Endothelial cell of hepatic sinusoid (primary cell): ENCODE results near the gene GRAPL.
"Not testable (repeated sequence)": the region's sequence is repeated elsewhere in the genome, so short reads cannot be mapped to it uniquely, and the experiment has no call there.

ENCODE experiments used
- in situ Hi-C: cut with HindIII; loops from 2 replicates; pipeline ENCODE4 v1.10.0; 2017; ENCODE audit warnings: low sequenced_read_pairs

GRAPL gene

GRCh38 chr17:19127148-19127980, at the start of gene GRAPL:
GRAPL (plus strand) TSS chr17:19127589; CDS start chr17:19127620, 31 bp downstream.
- in situ Hi-C loops: not testable (repeated sequence)

GRCh38 chr17:19088804-19089685, 38.3 kb upstream of the GRAPL start:
- in situ Hi-C loops: not testable (repeated sequence)

GRCh38 chr17:19090058-19090772, 37.2 kb upstream of the GRAPL start:
- in situ Hi-C loops: not testable (repeated sequence)

- in situ Hi-C loops: not testable (repeated sequence)
Measured at GRCh38 chr17:19092737-19093683, 34.4 kb upstream of the GRAPL start.

GRCh38 chr17:19093684-19094438, 33.5 kb upstream of the GRAPL start:
- in situ Hi-C loops: not testable (repeated sequence)

GRCh38 chr17:19108517-19108916, 18.9 kb upstream of the GRAPL start:
- in situ Hi-C loops: not testable (repeated sequence)

- in situ Hi-C loops: not testable (repeated sequence)
Measured at GRCh38 chr17:19110189-19111097, 16.9 kb upstream of the GRAPL start.

- in situ Hi-C loops: not testable (repeated sequence)
Measured at GRCh38 chr17:19111111-19111711, 16.2 kb upstream of the GRAPL start.

- in situ Hi-C loops: not testable (repeated sequence)
Measured at GRCh38 chr17:19111801-19112458, 15.5 kb upstream of the GRAPL start.

GRCh38 chr17:19112459-19112826, 14.9 kb upstream of the GRAPL start:
- in situ Hi-C loops: not testable (repeated sequence)

- in situ Hi-C loops: not testable (repeated sequence)
Measured at GRCh38 chr17:19118695-19119094, 8.7 kb upstream of the GRAPL start.

- in situ Hi-C loops: not testable (repeated sequence)
Measured at GRCh38 chr17:19125289-19125688, 2.1 kb upstream of the GRAPL start.

- in situ Hi-C loops: not testable (repeated sequence)
Measured at GRCh38 chr17:19129500-19129899, 2.1 kb downstream of the GRAPL start.

- in situ Hi-C loops: not testable (repeated sequence)
Measured at GRCh38 chr17:19131108-19131507, 3.7 kb downstream of the GRAPL start.

GRCh38 chr17:19131772-19132171, 4.4 kb downstream of the GRAPL start:
- in situ Hi-C loops: not testable (repeated sequence)

GRCh38 chr17:19133793-19134192, 6.4 kb downstream of the GRAPL start:
- in situ Hi-C loops: not testable (repeated sequence)

- in situ Hi-C loops: not testable (repeated sequence)
Measured at GRCh38 chr17:19135391-19135790, 8.0 kb downstream of the GRAPL start.
